Activated CD8-positive, alpha-beta memory T cell treated with anti-CD3 and anti-CD28 coated beads, Interleukin-2, amount 50 U/mL, for 1 hour (primary cell): ENCODE data around the gene RBM33.
"Not testable (repeated sequence)": the region's sequence is repeated elsewhere in the genome, so short reads cannot be mapped to it uniquely, and the experiment has no call there.

ENCODE experiments used
- DNase-seq: peaks from one replicate; pipeline ENCODE4 v3.0.0-alpha.2; 2020; ENCODE audit errors: extremely low read depth

The RBM33 gene, protein sequence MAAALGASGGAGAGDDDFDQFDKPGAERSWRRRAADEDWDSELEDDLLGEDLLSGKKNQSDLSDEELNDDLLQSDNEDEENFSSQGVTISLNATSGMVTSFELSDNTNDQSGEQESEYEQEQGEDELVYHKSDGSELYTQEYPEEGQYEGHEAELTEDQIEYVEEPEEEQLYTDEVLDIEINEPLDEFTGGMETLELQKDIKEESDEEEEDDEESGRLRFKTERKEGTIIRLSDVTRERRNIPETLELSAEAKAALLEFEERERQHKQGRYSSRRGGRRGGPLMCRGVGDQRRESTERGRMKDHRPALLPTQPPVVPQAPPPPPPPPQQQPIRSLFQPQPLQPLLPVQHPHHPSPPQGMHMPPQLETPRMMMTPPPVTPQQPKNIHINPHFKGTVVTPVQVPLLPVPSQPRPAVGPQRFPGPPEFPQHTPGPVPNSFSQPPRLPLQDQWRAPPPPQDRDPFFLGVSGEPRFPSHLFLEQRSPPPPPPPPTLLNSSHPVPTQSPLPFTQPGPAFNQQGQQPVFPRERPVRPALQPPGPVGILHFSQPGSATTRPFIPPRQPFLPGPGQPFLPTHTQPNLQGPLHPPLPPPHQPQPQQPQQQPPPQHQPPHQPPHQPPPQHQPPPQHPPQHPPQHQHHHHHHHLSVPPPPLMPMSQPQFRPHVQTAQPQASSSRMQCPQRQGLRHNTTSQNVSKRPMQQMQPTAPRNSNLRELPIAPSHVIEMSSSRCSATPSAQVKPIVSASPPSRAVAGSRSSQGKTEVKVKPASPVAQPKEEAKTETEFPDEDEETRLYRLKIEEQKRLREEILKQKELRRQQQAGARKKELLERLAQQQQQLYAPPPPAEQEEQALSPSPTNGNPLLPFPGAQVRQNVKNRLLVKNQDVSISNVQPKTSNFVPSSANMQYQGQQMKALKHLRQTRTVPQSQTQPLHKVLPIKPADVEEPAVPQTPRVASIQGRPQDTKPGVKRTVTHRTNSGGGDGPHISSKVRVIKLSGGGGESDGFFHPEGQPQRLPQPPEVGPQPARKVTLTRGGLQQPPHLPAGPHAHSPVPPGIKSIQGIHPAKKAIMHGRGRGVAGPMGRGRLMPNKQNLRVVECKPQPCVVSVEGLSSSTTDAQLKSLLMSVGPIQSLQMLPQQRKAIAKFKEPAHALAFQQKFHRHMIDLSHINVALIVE

DNA sequence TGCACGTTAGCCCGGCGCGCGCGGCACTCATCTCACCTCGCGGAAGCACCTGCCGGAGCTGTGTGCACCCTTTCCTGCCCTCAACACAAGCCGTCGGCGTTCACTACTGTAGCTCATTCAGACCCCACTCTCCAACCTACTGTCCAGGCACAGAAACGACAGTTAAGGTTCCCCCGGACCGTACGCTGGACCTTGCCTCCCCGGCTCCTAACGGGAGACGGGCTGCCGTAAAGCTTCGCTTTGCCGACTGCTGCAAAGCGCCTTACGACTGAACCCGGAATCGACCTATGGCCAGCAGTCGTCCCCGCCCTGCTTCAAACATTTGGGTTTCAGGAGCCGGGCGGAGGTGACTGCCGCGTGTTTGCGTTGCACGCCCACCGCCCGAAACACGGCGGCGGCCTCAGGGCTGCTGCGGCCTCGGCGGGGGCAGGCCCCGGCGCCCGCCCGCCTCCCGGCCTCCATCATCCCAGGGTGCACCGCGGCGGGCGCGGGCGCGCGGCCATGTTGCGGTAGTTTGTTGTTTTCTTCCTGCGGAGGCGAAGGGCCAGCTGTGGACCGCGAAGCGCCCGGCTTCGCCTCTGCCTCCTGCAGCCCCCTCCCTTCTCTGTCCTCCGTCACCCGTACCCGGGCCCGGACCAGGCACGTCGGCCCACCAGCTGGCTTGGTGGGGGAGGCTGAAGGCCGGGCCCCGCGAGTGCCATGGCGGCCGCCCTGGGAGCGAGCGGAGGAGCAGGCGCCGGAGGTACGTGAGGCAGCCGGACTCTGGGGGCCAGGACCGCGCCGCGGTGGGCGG lies at the start of gene RBM33:
Gene RBM33 (plus strand): TSS at position 484 of the 793 bp plus-strand sequence. CDS start 216 bp downstream, at position 700.
- peak; percentile 45 for DNase-seq

DNA sequence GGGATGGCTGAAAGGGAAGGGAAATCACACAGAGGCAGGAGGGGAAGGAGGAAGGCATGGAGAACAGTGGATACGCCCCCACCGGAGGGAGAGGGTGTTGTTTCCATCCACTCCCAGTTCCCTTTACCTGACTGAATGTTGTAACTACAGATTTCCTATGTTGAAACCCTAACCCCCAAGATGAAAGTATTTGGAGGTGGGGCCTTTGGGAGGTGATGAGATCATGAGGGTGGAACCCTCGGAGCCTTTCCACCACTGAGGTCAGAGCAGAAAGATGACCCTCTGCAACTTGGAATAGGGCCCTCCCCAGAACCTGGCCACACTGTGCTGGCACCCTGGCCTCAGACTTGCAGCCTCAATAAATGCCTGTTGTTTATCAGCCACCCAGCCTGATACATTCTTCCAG lies 49.5 kb upstream of the RBM33 start:
- no peak for DNase-seq

DNA sequence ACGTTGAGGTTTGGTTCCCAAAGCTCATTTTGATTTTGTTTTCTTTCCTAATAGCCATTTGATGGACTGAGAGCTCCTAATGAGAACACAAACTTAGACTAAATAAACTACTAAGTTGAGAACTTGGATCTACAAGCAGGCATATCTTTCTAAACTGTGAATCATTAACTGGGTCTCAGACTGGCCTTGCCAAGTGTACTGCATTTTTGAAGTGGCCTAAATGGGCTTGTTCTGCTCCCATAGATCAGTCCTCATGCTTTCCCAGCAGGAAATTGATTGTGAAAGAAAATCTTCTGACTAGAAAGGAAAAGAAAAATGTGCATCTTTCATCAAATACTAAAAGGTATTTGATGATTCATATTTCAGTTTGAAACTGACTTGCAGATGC lies 46.7 kb upstream of the RBM33 start:
- no peak for DNase-seq

DNA sequence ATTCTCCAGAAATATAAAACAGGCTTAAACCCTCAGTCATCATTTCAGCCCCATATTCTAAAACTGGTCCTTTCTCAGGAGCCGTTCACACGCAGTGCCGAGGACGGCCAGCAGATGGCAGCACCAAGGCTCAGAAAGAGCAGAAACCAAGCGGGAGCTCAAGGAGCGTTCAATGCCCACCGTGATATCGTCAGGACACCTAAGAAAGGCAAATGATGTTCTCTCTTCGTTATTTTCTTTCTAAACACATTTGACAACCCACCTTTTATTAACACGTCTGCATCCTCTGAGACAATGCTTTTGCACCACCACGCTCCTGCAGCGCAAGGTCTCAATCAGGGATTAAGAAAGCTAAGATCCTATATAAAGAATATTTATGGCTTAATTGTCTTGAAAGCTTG lies 45.7 kb upstream of the RBM33 start:
- DNase-seq = peak; percentile 37

DNA sequence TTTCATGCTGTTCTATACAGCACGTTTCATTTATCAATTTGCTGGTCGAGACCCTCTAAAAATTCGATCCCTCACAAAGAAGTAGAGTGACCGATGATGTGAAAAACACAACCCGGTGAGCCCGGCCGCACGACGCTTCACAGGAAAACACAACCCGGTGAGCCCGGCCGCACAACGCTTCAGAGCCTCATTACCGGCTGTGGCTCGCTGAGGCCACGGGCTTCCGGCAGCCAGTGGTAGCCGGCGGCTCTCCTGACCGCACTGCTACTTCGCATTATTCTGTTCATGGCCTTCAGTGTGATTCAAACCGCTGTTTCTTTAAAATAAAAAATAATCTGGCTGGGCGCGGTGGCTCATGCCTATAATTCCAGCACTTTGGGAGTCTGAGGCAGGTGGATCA lies 42.3 kb upstream of the RBM33 start:
- DNase-seq = no peak

DNA sequence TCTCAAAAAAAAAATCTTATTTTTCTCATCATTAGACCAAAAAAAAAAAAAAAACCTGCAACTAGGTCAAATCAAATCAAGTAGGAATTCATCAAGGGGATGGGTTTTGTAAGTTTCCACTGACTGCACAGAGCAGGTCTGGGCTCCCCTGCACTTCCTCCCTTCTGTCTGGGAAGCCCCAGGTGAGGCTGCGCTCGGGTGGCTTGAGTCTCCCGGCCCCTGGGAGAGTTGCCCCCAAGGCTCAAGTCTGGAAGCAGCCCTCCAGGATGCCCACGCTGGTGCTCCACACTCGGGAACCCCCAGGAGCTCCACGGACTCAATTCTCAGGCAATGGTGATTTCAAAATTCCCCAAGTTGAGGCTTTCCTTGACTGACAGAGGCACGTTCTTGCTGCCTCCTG lies 41.7 kb upstream of the RBM33 start:
- no peak for DNase-seq

DNA sequence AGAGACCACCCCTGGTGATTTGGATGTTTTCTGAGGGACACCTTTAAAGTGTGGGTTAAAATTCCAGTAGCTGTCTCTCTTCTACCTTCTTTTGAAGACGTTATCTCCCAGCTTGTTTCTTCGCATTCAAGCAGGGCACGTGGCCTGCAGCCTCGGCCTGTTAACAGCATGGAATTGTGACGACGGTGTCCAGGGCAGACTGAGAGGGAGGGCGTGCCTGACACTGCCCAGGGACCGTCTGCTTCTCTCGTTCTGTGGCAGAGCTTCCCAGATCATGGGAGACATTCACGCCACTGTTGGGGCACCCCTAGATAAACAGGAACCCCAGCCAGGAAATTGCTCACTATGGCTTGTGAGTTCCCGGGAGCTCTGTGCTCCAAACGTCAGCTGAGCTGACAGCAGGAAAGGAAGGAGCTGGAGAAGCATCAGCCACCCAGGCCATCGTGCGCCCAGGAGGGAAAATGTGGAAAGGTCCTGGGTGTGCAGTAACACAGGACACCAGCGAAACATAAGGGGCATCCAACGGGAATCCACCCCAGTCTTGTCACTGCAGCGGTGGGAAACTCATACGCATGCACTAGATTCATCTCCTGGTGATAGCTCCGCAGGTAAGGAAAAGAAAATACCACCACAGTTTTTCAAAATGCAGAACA lies 41.1 kb upstream of the RBM33 start:
- no peak for DNase-seq

DNA sequence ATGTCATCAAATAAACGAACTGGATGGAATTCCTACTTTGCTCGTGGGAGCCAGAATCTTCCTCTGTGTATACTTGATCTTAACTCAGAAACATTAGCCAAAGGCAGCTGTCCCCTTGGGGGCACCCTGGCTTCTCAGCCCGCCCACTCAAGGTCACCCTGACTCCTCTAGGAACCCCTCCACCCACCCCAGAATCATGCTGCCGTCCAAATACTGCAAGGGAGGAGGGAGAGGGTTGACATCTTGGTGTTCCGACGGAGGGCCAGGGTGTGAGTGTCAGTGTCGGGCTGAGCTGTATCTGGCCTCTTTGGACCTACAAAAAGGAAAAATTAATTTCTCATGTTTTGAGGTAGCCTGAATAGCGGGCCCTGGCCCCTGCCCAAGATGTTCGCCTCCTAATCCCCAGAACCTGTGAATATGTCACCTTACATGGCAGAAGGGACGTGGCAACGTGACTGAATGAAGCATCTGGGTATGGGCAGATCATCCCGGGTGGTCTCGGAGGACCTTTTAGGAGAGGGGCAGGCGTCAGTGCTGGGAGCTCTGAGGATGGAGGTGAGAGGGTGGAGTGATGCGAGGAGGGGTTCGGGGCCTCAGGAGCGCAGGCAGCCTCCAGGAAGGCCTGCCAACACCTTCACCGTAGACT lies 40.5 kb upstream of the RBM33 start:
- no peak for DNase-seq

DNA sequence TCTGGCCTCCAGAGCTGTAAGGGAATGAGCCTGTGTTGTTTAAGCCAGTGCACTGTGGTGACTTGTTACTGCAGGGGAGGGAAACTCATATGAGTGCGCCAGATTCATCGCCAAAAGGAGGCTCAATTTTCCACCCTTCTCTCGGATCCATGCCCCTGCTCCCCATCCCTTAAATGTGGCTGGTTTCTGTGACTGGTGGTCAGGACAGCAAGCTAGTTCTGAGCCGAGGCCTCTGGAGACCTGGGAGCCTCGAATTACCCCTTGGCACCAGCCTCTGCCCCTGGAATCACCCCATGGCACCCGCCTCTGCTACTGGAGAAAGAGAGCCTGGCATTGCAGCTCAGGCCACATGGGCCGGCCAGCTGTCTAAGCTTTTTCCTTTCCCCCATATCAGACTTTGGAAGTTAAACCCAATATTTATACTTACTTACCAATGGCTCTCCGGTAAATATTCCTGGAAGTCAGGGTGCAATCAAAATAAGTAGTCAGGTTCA lies 39.9 kb upstream of the RBM33 start:
- no peak for DNase-seq

DNA sequence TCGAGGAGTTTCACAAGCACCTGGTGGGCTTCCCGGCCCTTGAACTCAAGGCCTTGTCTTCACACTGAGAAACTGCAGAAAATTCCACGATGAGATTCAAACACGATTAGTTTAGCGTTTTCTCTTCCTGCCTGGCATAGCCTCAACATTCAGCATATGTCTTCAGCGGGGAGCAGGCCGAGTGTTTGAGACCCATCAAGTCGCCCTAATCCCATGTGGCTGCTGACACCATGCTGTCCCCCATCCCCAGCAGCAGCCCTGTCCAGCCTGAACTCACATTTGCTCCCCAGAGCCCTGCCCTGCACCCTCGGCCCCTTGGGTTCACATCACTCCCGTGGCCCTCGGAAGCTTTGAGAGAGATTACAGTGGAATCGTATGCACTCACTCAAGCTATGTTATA lies 35.3 kb upstream of the RBM33 start:
- no peak for DNase-seq

DNA sequence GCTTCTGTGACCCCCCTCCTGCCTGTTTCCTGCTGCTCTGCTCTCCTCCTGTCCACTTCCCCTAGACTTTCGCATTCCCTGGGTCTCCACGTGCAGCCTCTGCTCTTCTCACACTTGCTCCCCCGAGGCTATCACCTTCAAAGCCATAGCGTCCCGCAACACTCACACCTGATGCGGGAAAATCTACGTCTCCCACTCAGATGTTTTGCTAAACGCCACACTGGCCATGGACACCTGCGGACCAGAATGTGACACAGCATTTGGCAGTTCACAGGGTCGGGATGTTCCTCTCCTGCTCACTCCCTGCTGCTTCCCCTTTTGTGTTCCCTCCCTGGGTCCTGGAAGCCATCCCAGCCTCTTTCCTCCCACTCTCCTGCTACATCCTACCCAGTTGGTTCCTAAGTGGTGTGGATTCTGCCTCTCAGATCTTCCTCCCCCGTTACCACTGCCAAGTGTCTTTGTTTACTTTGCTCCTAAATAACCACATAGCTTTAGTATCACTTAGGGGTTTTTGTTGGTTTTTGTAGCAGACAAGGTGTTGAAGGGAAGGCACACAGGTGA lies 33.7 kb upstream of the RBM33 start:
- DNase-seq = no peak

DNA sequence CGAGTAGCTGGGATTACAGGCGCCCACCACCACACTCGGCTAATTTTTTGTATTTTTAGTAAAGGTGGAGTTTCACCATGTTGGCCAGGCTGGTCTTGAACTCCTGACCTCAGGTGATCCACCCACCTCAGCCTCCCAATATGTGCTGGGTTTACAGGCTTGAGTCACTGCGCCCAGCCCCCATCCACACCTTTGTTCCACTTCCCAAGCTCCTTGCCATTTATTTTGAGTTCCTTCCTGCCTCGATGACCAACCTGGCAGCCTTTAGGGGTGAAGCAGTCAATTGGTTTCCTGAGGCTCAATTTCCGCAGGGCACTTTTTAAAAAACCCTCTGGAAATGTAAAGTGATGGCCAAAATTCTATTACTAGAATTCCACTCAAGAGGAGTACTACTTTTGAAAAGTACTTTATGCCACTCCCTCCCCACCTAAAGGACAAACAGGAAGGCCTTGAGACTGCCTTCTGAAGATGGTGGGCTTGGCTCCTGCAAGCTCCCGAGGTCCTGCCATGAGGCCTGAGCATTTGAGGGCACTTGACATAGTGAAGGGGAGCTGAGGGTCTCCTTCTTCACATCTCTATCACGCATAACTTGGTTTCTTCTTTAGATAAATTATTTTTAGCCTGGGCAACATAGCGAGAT lies 32.5 kb upstream of the RBM33 start:
- no peak for DNase-seq

DNA sequence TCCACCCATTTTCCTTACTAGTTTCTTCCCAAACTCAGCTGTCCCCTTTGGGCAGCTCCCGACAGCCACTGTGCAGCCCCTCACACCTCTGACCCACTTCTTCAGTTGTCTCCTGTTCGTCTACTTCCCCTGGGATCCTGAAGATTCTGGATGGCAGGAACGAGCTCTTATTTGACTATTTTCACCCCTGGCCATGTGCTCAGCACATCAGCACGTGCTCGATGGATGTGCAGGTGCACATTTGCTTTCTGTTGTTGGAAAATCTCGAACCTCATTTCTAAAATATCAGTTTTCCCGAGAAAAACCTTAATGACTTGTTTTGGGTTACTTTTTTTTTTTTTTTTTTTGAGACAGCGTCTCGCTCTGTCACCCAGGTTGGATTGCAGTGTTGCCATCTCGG lies 31.8 kb upstream of the RBM33 start:
- no peak for DNase-seq

DNA sequence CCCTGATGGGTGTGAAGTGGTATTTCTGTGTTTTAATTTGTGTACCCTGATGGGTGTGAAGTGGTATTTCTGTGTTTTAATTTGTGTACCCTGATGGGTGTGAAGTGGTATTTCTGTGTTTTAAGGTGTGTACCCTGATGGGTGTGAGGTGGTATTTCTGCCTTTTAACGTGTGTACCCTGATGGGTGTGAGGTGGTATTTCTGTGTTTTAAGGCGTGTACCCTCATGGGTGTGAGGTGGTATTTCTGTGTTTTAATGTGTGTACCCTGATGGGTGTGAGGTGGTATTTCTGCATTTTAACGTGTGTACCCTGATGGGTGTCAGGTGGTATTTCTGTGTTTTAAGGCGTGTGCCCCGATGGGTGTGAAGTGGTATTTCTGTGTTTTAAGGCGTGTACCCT lies 29.4 kb upstream of the RBM33 start:
- not testable (repeated sequence) for DNase-seq

DNA sequence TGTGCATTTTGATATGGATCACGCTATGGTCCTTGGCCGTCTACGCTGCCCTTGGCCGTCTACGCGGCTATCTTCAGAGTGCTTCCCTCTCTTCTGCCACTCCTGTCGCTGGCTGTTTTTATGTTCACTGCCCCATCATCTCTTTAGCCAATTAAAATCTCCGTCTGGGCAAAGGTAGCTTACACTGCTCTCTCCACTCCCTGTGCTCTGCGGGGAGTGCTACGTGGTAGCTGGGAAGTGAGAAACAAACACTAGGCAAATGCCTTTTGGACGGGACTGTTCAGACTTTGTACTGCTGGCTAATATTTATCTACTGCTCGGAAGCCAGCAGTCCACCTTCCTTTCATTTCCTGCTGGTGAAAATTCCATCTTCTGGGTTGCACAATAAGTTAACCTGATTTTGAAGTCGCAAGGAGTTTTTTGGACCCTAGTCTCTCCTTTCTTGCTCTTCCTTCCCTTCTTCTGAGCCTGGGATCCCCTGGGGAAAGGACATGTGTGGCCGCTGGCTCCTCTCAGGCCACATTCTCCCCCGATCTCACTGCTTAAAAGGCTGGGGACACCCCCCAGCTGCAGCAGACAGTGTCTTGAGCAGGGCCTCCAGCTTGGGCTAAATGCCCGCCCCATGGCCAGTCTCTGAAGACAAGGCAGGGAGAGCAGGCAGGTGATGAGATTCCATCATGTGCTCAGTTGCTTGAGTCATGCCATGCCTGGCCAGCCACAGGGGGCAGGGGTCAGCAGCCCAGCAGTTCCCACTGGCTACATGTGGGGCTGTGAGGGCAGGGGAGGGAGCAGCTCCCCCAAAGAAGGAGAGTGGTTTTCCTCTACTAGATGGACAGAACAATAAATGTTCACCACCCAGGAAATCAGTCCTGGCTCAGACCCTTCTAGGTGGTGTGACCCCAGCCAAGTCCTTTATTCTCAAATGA lies 25.5 kb upstream of the RBM33 start:
- no peak for DNase-seq

DNA sequence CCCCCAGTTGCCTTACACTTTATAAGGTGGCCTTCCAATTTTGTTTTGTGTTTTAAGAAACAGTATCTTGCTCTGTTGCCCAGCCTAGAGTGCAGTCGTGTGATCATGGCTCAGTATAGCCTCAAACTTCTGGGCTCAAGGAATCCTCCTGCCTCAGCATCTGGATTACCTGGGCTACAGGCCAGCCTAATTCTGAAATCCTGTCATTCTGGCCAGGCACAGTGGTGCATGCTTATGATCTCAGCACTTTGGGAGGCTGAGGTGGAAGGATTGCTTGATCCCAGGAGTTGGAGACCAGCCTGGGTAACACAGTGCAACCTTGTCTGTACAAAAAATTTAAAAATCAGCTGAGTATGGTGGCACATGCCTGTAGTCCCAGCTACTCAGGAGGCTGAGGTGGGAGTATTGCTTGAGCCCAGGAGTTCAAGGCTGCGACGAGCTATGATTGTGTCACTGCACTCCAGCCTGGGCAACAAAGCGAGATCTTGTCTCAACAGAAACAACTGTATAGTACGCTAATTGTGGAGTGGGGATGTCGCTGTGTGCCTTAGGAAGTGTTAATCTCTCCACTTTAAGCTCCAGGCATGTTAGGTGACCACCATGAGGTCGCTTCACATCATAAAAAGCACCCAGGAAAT lies 24.7 kb upstream of the RBM33 start:
- DNase-seq = no peak

DNA sequence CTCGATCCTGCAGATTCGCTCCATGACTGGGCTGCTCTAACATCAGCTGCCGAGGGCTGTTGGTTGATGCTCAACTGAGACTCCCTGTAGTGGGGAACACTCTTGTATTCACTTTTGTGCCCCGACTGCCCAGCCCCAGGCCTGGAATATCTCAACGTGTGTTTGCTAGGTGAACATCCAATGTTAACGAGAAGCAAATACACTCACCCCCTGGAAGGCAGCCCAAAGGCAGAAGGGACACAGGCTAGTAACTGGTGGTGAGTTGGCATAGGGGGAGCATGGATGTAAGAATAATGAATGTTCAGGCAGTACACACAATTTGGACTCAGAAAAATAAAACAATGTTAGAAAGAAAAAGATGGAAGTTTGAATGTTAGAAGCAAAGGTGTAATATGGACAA lies 24.0 kb upstream of the RBM33 start:
- no peak for DNase-seq

DNA sequence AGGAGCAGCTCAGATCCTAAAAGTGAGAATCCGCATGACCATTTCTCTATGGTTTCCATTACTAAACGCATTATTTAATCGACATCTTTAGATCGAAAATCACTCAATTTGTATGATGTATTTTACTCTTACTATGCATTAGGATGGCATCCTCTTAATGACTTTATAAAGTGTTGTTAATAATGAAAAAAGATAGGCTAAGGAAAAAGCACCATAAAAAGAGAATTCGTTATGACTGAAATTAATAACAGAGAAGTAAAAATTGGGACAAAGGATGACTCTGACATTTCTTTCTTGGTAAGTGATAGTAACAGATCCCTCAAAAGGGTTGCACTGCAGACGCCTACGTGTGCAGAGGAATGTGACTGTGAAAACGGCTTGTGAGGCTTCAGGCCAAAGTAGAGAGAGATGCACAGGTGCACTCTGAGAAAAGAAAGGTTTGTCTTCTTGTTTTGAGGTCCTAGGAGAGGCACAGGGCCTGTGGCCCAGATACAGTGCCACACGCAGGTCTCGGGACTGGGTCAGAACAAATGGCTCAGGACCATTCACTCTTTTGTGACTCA lies 23.0 kb upstream of the RBM33 start:
- no peak for DNase-seq
